Measurements from ENCODE around the gene PERM1. TPM values are rescaled to one million over a fixed set of nuclear protein-coding genes. Genes with fewer than 3 reads are reported as not detected.

The PERM1 gene
- total and polyA plus RNA-seq, 2 of the 8 experiments (the other 6 are each of a cell fraction or from before 2014, with no cell fraction given) = not detected

GRCh38 chr1:978069-978834, 3.6 kb downstream of the PERM1 start:
- Histone ChIP-seq H2AFZ (ENCODE audit: low read length) (no peak overlapping the region), H2BK120ac (replicated peaks; ENCODE audit: low read depth, low read length) (no peak overlapping the region), H2BK20ac (ENCODE audit: low read length) (no peak overlapping the region), H3K27ac (ENCODE audit: low read depth, low read length) (no peak overlapping the region), H4K8ac (ENCODE audit: extremely low read depth, insufficient read depth, low read length) (no peak overlapping the region), H2BK15ac (ENCODE audit: low read length) (no peak overlapping the region), H3K27me3 (replicated peaks in 1 of 4; ENCODE audit: control insufficient read depth in 3 of 4, extremely low read depth in 1 of 4, insufficient read depth in 3 of 4, low read length in 3 of 4) (peaks cover 0 to 14% (median 3%) of the 10 kb centered on the region in 4 experiments; a peak in 4 of 7 replicates), H3K4ac (replicated peaks; ENCODE audit: insufficient read length, low read depth, low read length) (no peak overlapping the region), H3K23me2 (ENCODE audit: low read depth, low read length) (peaks cover 2% of the 10 kb centered on the region; the same call in 1 of the 2 replicates), H4K5ac (ENCODE audit: insufficient read length, low read depth, low read length) (no peak overlapping the region), H3K14ac (ENCODE audit: insufficient read length) (no peak overlapping the region), H4K20me1 (replicated peaks in 1 of 2; ENCODE audit: control insufficient read depth in 1 of 2, insufficient read depth in 2 of 2, low read length in 2 of 2) (peaks cover 0 to 10% of the 10 kb centered on the region in 2 experiments), H3K36me3 (ENCODE audit: control insufficient read depth in 2 of 4, insufficient read depth in 4 of 4, low read length in 3 of 4) (no peaks in the 10 kb centered on the region), H3K4me1 (replicated peaks in 1 of 4; ENCODE audit: control insufficient read depth in 3 of 4, insufficient read depth in 4 of 4, low read length in 3 of 4) (peaks cover 0 to 10% (median under 1%) of the 10 kb centered on the region in 4 experiments; a peak in 4 of 7 replicates), H3K23ac (ENCODE audit: insufficient read length) (no peak overlapping the region), H3K4me3 (ENCODE audit: extremely low read depth in 1 of 4, insufficient read depth in 2 of 4, low read depth in 3 of 4, low read length in 4 of 4) (no peak overlapping the region), H2BK12ac (ENCODE audit: low read depth, low read length) (no peak overlapping the region), H3K79me2 (ENCODE audit: control insufficient read depth in 1 of 2, insufficient read depth in 2 of 2, low read length in 2 of 2) (no peaks in the 10 kb centered on the region), H3K4me2 (ENCODE audit: insufficient read depth in 1 of 2, low read depth in 2 of 2, low read length in 2 of 2) (no peak overlapping the region), H4K91ac (replicated peaks; ENCODE audit: insufficient read length, low read length) (no peak overlapping the region), H2BK5ac (ENCODE audit: low read depth, low read length) (no peak overlapping the region), H3K56ac (replicated peaks; ENCODE audit: insufficient read length, low read depth, low read length) (no peak overlapping the region), H2AK5ac (ENCODE audit: low read depth, low read length) (no peak overlapping the region), H3K18ac (ENCODE audit: extremely low read depth, low read length) (no peak overlapping the region), H3K9ac (replicated peaks in 1 of 4; ENCODE audit: extremely low read depth in 1 of 4, low read depth in 3 of 4, low read length in 3 of 4) (no peak overlapping the region), H3K9me3 (ENCODE audit: insufficient read depth in 2 of 2, low read depth in 1 of 2, low read length in 1 of 2) (no peaks in the 10 kb centered on the region), H3K79me1 (ENCODE audit: low read depth, low read length) (no peaks in the 10 kb centered on the region)
- no peak for DNase-seq (ENCODE audit: low read depth in 1 of 2, low spot score in 2 of 2)
- FAIRE-seq = no peak
- 87% methylated on average over 32 of the region's 44 CpGs; no CpG with 5 or more reads in 1 of the 2 experiments for WGBS, 2 experiments (ENCODE audit: extremely low coverage in 1 of 2, insufficient coverage in 1 of 2, insufficient read length in 1 of 2, insufficient replicate concordance in 2 of 2, low coverage in 1 of 2, low lambda C conversion rate in 2 of 2, missing lambda C conversion rate in 1 of 2)
- ChIA-PET POLR2A (ENCODE audit: partially characterized antibody) (no interaction called here), CTCF (ENCODE audit: partially characterized antibody) (interaction anchor here (6.9 kb wide), 1 partner anchor 14 kb away, joined by 86 read pairs; no protein-coding TSS in a partner anchor)
- TF ChIP-seq EP300 (IDR thresholded peaks at IDR 0.05; ENCODE audit: borderline replicate concordance in 1 of 2, low read depth in 2 of 2, low read length in 2 of 2) (no peak), CTBP2 (IDR thresholded peaks at IDR 0.05; ENCODE audit: borderline replicate concordance, insufficient read depth, insufficient read length, low read length) (no peak), E2F6 (IDR thresholded peaks at IDR 0.05) (peak; percentile 70), POLR2AphosphoS5 (IDR thresholded peaks at IDR 0.05; ENCODE audit: low read depth, low read length) (no peak), CHD1 (IDR thresholded peaks at IDR 0.05; ENCODE audit: low read depth, low read length) (no peak)
- TF ChIP-seq, protein P1, sequence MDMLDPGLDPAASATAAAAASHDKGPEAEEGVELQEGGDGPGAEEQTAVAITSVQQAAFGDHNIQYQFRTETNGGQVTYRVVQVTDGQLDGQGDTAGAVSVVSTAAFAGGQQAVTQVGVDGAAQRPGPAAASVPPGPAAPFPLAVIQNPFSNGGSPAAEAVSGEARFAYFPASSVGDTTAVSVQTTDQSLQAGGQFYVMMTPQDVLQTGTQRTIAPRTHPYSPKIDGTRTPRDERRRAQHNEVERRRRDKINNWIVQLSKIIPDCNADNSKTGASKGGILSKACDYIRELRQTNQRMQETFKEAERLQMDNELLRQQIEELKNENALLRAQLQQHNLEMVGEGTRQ (IDR thresholded peaks at IDR 0.05; ENCODE audit: low read length) = no peak
